Tibial nerve (tissue), 3 donors: Measurements from ENCODE around the gene NAGA.

ENCODE experiments used
- POLR2A ChIP-seq, 2 donors: fragments of 450-650 bp; IDR thresholded peaks; one replicate each; pipeline ENCODE4 v1.6.1; 2017; ENCODE audit warnings: antibody characterized with exemption in 2 of 2, mild to moderate bottlenecking in 2 of 2, moderate library complexity in 2 of 2
- TF ChIP-seq, protein P1 (sequence below), 5 experiments: fragments of 200-600 bp in 3 of 5; fragments of 450-650 bp in 2 of 5; sonication (generic) in 3 of 5; IDR thresholded peaks; one replicate each; pipeline ENCODE4 v1.5.1; 2016 to 2019; ENCODE audit warnings: antibody characterized with exemption in 5 of 5, mild to moderate bottlenecking in 3 of 5, moderate library complexity in 2 of 5

- TF ChIP-seq POLR2A (IDR thresholded peaks at IDR 0.05): no peak
- TF ChIP-seq, protein P1, sequence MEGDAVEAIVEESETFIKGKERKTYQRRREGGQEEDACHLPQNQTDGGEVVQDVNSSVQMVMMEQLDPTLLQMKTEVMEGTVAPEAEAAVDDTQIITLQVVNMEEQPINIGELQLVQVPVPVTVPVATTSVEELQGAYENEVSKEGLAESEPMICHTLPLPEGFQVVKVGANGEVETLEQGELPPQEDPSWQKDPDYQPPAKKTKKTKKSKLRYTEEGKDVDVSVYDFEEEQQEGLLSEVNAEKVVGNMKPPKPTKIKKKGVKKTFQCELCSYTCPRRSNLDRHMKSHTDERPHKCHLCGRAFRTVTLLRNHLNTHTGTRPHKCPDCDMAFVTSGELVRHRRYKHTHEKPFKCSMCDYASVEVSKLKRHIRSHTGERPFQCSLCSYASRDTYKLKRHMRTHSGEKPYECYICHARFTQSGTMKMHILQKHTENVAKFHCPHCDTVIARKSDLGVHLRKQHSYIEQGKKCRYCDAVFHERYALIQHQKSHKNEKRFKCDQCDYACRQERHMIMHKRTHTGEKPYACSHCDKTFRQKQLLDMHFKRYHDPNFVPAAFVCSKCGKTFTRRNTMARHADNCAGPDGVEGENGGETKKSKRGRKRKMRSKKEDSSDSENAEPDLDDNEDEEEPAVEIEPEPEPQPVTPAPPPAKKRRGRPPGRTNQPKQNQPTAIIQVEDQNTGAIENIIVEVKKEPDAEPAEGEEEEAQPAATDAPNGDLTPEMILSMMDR (IDR thresholded peaks at IDR 0.05): no peak
Measured at GRCh38 chr22:42086051-42086450, 15.4 kb upstream of the NAGA start.
